ENCODE measurements around the gene PDE3B. TPM values are rescaled to one million over a fixed set of nuclear protein-coding genes. Genes with fewer than 3 reads are reported as not detected.

PDE3B gene
- total RNA-seq, 1 experiment from 2014 or later, result 0.23 TPM

- no peak overlapping the region for H3K27ac Mint-ChIP-seq (ENCODE audit: low read depth, unreplicated experiment)
- H3K27me3 Mint-ChIP-seq (ENCODE audit: insufficient read depth, unreplicated experiment), result peaks cover 72% of the 10 kb centered on the region
- intact Hi-C loops (cut with micrococcal nuclease), result no loop called here
- no TSS peak for BruUV-seq (replicated peaks)
- H3K4me1 Mint-ChIP-seq (ENCODE audit: insufficient read depth, unreplicated experiment), result no peaks in the 10 kb centered on the region
- H3K36me3 Mint-ChIP-seq (ENCODE audit: insufficient read depth, unreplicated experiment), result no peaks in the 10 kb centered on the region
- no peak for TF ChIP-seq CTCF (IDR thresholded peaks at IDR 0.05; ENCODE audit: unreplicated experiment)
- H3K4me3 Mint-ChIP-seq (ENCODE audit: unreplicated experiment), result peak overlapping the region; percentile 50
- H3K9me3 Mint-ChIP-seq (ENCODE audit: unreplicated experiment), result no peaks in the 10 kb centered on the region
- POLR2A ChIA-PET, result interaction anchor here (0.5 to 1.4 kb wide), 3 partner anchors 12 to 1977 kb away, joined by 3 read pairs; no protein-coding TSS in a partner anchor
- DNase-seq (ENCODE audit: unreplicated experiment), result no peak
- CTCF ChIA-PET, result interaction anchor here (0.6 to 1.4 kb wide), 5 partner anchors 27 to 824 kb away, joined by 3 read pairs; no protein-coding TSS in a partner anchor
Observed at GRCh38 chr11:14645015-14645912, 1.7 kb downstream of the PDE3B start.

GRCh38 chr11:14645985-14646900 lies 2.6 kb downstream of the PDE3B start:
- TF ChIP-seq CTCF (IDR thresholded peaks at IDR 0.05; ENCODE audit: unreplicated experiment), result no peak
- ChIA-PET CTCF (interaction anchor here (0.6 to 1.4 kb wide), 3 partner anchors 26 to 595 kb away, joined by 3 read pairs; no protein-coding TSS in a partner anchor), POLR2A (interaction anchor here (0.7 to 1.4 kb wide), 2 partner anchors 11 to 1976 kb away, joined by 3 read pairs; no protein-coding TSS in a partner anchor)
- intact Hi-C loops (cut with micrococcal nuclease), result no loop called here
- H3K27me3 Mint-ChIP-seq (ENCODE audit: insufficient read depth, unreplicated experiment), result peaks cover 72% of the 10 kb centered on the region
- no peaks in the 10 kb centered on the region for H3K36me3 Mint-ChIP-seq (ENCODE audit: insufficient read depth, unreplicated experiment)
- DNase-seq (ENCODE audit: unreplicated experiment), result no peak
- no peak overlapping the region for H3K4me3 Mint-ChIP-seq (ENCODE audit: unreplicated experiment)
- H3K4me1 Mint-ChIP-seq (ENCODE audit: insufficient read depth, unreplicated experiment), result no peaks in the 10 kb centered on the region
- BruUV-seq (replicated peaks), result no TSS peak
- H3K27ac Mint-ChIP-seq (ENCODE audit: low read depth, unreplicated experiment), result no peak overlapping the region
- H3K9me3 Mint-ChIP-seq (ENCODE audit: unreplicated experiment), result no peaks in the 10 kb centered on the region

GRCh38 chr11:14650064-14650463 lies 6.5 kb downstream of the PDE3B start:
- intact Hi-C loops (cut with micrococcal nuclease), result no loop called here
- DNase-seq (ENCODE audit: unreplicated experiment), result no peak
- Mint-ChIP-seq H3K4me3 (ENCODE audit: unreplicated experiment) (no peak overlapping the region), H3K27ac (ENCODE audit: low read depth, unreplicated experiment) (no peak overlapping the region), H3K36me3 (ENCODE audit: insufficient read depth, unreplicated experiment) (no peaks in the 10 kb centered on the region), H3K4me1 (ENCODE audit: insufficient read depth, unreplicated experiment) (no peaks in the 10 kb centered on the region), H3K27me3 (ENCODE audit: insufficient read depth, unreplicated experiment) (peaks cover 98% of the 10 kb centered on the region), H3K9me3 (ENCODE audit: unreplicated experiment) (peaks cover 8% of the 10 kb centered on the region)
- BruUV-seq (replicated peaks), result no TSS peak
- CTCF ChIA-PET, result no interaction called here
- POLR2A ChIA-PET, result interaction anchor here (0.6 kb wide), 1 partner anchor 10 kb away, joined by 4 read pairs; no protein-coding TSS in a partner anchor
- TF ChIP-seq CTCF (IDR thresholded peaks at IDR 0.05; ENCODE audit: unreplicated experiment), result no peak

GRCh38 chr11:14653090-14653489 lies 9.5 kb downstream of the PDE3B start:
- no TSS peak for BruUV-seq (replicated peaks)
- ChIA-PET POLR2A (no interaction called here), CTCF (interaction anchor here (0.5 to 0.9 kb wide), 2 partner anchors 9 to 423 kb away, joined by 3 to 4 read pairs; no protein-coding TSS in a partner anchor)
- DNase-seq (ENCODE audit: unreplicated experiment), result no peak
- intact Hi-C loops (cut with micrococcal nuclease), result no loop called here
- Mint-ChIP-seq H3K36me3 (ENCODE audit: insufficient read depth, unreplicated experiment) (no peaks in the 10 kb centered on the region), H3K4me1 (ENCODE audit: insufficient read depth, unreplicated experiment) (no peaks in the 10 kb centered on the region), H3K27me3 (ENCODE audit: insufficient read depth, unreplicated experiment) (peaks cover 93% of the 10 kb centered on the region), H3K9me3 (ENCODE audit: unreplicated experiment) (peaks cover 8% of the 10 kb centered on the region), H3K27ac (ENCODE audit: low read depth, unreplicated experiment) (no peak overlapping the region), H3K4me3 (ENCODE audit: unreplicated experiment) (no peak overlapping the region)
- TF ChIP-seq CTCF (IDR thresholded peaks at IDR 0.05; ENCODE audit: unreplicated experiment), result no peak
